Measurements from ENCODE around the gene ADGRV1. TPM values are rescaled to one million over a fixed set of nuclear protein-coding genes. Genes with fewer than 3 reads are reported as not detected.

Gene ADGRV1
- polyA plus RNA-seq, 2 of the 4 experiments (the other 2 are of a cell fraction) = 0.70 to 3.7 TPM

DNA sequence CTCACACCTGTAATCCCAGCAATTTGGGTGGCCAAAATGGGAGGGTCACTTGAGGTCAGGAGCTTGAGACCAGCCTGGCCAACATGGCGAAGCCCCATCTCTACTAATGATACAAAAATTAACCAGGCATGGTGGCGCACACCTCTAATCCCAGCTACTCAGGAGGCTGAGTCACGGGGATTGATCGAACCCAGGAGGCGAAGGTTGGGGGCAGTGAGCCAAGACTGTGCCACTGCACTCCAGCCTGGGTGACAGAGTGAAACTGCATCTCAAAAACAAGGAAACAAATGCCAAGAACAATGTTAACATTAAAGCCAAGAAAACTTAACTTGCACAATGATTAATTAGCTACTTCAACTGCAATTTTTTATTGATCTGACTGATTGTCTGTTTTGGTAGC lies 621.9 kb downstream of the ADGRV1 start:
- ATAC-seq = no peak
- DNase-seq (ENCODE audit: low read depth in 1 of 2, low spot score in 1 of 2) = no peak
- H3K4me2 ChIP-seq = no peak overlapping the region
- POLR2A ChIA-PET = no interaction called here
- no peak for FAIRE-seq
- WGBS (ENCODE audit: missing lambda C conversion rate) = 93% methylated on average over 5 of the region's 5 CpGs
- no peak overlapping the region for H3K4me3 ChIP-seq
- CTCF ChIA-PET = interaction anchor here (0.9 to 1.4 kb wide), 3 partner anchors 55 to 315 kb away, joined by 3 to 7 read pairs (median 4); no protein-coding TSS in a partner anchor
- H3K27ac ChIP-seq = no peak overlapping the region
- TF ChIP-seq ZFP36 (IDR thresholded peaks at IDR 0.05; ENCODE audit: borderline replicate concordance, partially characterized antibody) (no peak), CTCF (IDR thresholded peaks at IDR 0.05) (no peak), NFE2L2 (conservative IDR thresholded peaks at IDR 0.05; ENCODE audit: low read length) (no peak), PBX3 (IDR thresholded peaks at IDR 0.05) (no peak), RNF2 (IDR thresholded peaks at IDR 0.05; ENCODE audit: borderline replicate concordance, low read depth) (no peak), BHLHE40 (IDR thresholded peaks at IDR 0.05; ENCODE audit: low read depth, low read length) (no peak), HOXA7 (CRISPR knock-in tag; IDR thresholded peaks at IDR 0.05) (no peak), PHF8 (IDR thresholded peaks at IDR 0.05; ENCODE audit: borderline replicate concordance, low read depth) (no peak), HOXB13 (CRISPR knock-in tag; IDR thresholded peaks at IDR 0.05; ENCODE audit: low read depth) (no peak), ZNF302 (CRISPR knock-in tag; IDR thresholded peaks at IDR 0.05) (no peak), ZSCAN20 (CRISPR knock-in tag; IDR thresholded peaks at IDR 0.05) (no peak), NR3C1 (IDR thresholded peaks at IDR 0.05) (no peak), CEBPB (IDR thresholded peaks at IDR 0.05) (no peak), TFCP2L1 (CRISPR knock-in tag; IDR thresholded peaks at IDR 0.05) (no peak), HEYL (CRISPR knock-in tag; IDR thresholded peaks at IDR 0.05) (no peak)
- peaks cover 12% of the 10 kb centered on the region for H3K4me1 ChIP-seq
- H3K9me3 ChIP-seq = no peaks in the 10 kb centered on the region

- ChIA-PET CTCF (interaction anchor here (1.1 to 2.4 kb wide), 5 partner anchors 11 to 317 kb away, joined by 3 to 7 read pairs (median 5); no protein-coding TSS in a partner anchor), POLR2A (no interaction called here)
- no peak for ATAC-seq
Measured at GRCh38 chr5:91182763-91183162, 624.2 kb downstream of the ADGRV1 start.

More at GRCh38 chr5:91182763-91183162, 624.2 kb downstream of the ADGRV1 start:
- H3K4me3 ChIP-seq = no peak overlapping the region
- DNase-seq (ENCODE audit: low read depth in 1 of 2, low spot score in 1 of 2) (no peak), FAIRE-seq (no peak)
- no peak overlapping the region for H3K4me2 ChIP-seq
- H3K27ac ChIP-seq = peak overlapping the region in 1 of 2 experiments; percentile 47; a peak in 1 of 6 replicates
- 76% methylated on average over 4 of the region's 4 CpGs for WGBS (ENCODE audit: missing lambda C conversion rate)
- no peaks in the 10 kb centered on the region for H3K9me3 ChIP-seq
- no peaks in the 10 kb centered on the region for H3K4me1 ChIP-seq
- TF ChIP-seq FOXS1 (CRISPR knock-in tag; IDR thresholded peaks at IDR 0.05) (no peak), GATA3 (IDR thresholded peaks at IDR 0.05; ENCODE audit: borderline replicate concordance) (no peak), SMC3 (IDR thresholded peaks at IDR 0.05) (no peak), ZC3H11A (IDR thresholded peaks at IDR 0.05) (no peak), ZSCAN20 (CRISPR knock-in tag; IDR thresholded peaks at IDR 0.05) (no peak), RARB (CRISPR knock-in tag; IDR thresholded peaks at IDR 0.05) (no peak), CEBPB (IDR thresholded peaks at IDR 0.05) (no peak), EP300 (IDR thresholded peaks at IDR 0.05) (no peak), TP53 (CRISPR knock-in tag; IDR thresholded peaks at IDR 0.05) (no peak), BHLHE40 (IDR thresholded peaks at IDR 0.05; ENCODE audit: low read depth, low read length) (no peak), REST (IDR thresholded peaks at IDR 0.05) (no peak), PBX3 (IDR thresholded peaks at IDR 0.05) (no peak), TFCP2L1 (CRISPR knock-in tag; IDR thresholded peaks at IDR 0.05) (no peak)
- TF ChIP-seq, protein P1, sequence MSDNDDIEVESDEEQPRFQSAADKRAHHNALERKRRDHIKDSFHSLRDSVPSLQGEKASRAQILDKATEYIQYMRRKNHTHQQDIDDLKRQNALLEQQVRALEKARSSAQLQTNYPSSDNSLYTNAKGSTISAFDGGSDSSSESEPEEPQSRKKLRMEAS (IDR thresholded peaks at IDR 0.05) = no peak
- TF ChIP-seq, protein P2, sequence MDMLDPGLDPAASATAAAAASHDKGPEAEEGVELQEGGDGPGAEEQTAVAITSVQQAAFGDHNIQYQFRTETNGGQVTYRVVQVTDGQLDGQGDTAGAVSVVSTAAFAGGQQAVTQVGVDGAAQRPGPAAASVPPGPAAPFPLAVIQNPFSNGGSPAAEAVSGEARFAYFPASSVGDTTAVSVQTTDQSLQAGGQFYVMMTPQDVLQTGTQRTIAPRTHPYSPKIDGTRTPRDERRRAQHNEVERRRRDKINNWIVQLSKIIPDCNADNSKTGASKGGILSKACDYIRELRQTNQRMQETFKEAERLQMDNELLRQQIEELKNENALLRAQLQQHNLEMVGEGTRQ (IDR thresholded peaks at IDR 0.05) = no peak
